GM18517 (cell line): Measurements from ENCODE around the gene PAIP1.
"Not testable (repeated sequence)": the region's sequence is repeated elsewhere in the genome, so short reads cannot be mapped to it uniquely, and the experiment has no call there.

Experiments used
- ATAC-seq: cut with Tn5 transposase; IDR thresholded peaks from one replicate; pipeline ENCODE4 v1.9.1; 2021; ENCODE audit warnings: mild to moderate bottlenecking, moderate library complexity; ENCODE audit not compliant: unreplicated experiment

The PAIP1 gene

GRCh38 chr5:43523662-43524072 lies 33.2 kb downstream of the PAIP1 start:
- no peak for ATAC-seq

GRCh38 chr5:43520615-43521014 lies 36.3 kb downstream of the PAIP1 start:
- ATAC-seq: no peak

- ATAC-seq: no peak
These were observed 41.2 kb downstream of the PAIP1 start for GRCh38 chr5:43515678-43516048.

- peak; percentile 96 for ATAC-seq
These were observed 41.8 kb downstream of the PAIP1 start, which contains the start of gene C5orf34 for GRCh38 chr5:43514816-43515677. Gene C5orf34 (minus strand): TSS chr5:43515148. CDS start chr5:43509339, 5,809 bp downstream.

- peak; percentile 32 for ATAC-seq
These were observed 42.4 kb downstream of the PAIP1 start for GRCh38 chr5:43514471-43514815.

DNA sequence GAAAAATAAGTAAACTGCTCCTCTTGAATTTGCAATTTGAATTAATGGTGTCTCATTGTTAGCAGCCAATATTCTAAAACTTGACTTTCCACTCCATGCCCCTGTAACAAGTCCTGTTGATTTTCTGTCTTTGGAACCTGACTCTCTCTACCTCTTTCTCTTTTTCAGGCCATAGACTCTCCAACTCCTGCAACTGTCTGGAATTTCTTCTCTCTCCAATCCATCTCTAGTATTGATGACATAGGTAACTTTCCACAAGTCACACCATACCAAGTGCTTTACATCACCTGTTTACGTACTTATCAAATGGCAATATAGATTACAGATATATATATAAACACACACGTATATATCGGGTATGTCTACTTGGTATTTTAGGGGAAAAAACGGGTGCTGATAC lies 42.9 kb downstream of the PAIP1 start:
- no peak for ATAC-seq

DNA sequence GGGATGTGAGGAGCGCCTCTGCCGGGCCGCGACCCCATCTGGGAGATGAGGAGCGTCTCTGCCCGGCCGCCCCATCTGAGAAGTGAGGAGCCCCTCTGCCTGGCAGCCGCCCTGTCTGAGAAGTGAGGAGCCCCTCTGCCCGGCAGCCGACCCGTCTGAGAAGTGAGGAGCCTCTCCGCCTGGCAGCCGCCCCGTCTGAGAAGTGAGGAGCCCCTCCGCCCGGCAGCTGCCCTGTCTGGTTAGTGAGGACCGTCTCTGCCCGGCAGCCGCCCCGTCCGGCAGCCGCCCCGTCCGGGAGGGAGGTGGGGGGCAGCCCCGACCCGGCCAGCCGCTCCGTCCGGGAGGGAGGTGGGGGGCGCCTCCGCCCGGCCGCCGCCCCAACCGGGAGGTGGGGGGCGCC lies 45.8 kb downstream of the PAIP1 start:
- ATAC-seq: not testable (repeated sequence)

DNA sequence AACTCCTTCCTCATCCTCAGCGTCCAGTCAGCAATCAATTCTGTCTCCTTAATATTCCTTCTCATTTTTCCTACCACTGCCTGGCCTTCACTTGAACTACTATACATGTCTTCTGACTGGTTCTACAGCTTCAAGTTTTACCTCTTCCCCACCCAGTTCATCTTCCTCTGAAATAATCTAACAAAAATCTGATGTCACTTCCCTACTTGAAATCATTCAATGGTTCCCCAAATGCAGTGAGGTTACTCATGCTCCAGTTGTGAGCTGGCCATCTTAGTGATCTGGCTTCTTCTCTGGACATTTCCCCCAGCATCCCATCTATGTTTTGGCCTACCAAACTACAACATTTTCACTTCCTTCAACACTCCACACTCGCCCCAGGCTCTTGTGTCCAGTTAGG lies 58.3 kb downstream of the PAIP1 start:
- ATAC-seq: no peak

GRCh38 chr5:43497311-43498104 lies 59.4 kb downstream of the PAIP1 start:
- ATAC-seq: no peak

- no peak for ATAC-seq
These were observed 65.6 kb downstream of the PAIP1 start for GRCh38 chr5:43491326-43491725.

- ATAC-seq: no peak
These were observed 70.5 kb downstream of the PAIP1 start for GRCh38 chr5:43486353-43486752.

GRCh38 chr5:43485406-43485805 lies 71.5 kb downstream of the PAIP1 start:
- ATAC-seq: no peak

DNA sequence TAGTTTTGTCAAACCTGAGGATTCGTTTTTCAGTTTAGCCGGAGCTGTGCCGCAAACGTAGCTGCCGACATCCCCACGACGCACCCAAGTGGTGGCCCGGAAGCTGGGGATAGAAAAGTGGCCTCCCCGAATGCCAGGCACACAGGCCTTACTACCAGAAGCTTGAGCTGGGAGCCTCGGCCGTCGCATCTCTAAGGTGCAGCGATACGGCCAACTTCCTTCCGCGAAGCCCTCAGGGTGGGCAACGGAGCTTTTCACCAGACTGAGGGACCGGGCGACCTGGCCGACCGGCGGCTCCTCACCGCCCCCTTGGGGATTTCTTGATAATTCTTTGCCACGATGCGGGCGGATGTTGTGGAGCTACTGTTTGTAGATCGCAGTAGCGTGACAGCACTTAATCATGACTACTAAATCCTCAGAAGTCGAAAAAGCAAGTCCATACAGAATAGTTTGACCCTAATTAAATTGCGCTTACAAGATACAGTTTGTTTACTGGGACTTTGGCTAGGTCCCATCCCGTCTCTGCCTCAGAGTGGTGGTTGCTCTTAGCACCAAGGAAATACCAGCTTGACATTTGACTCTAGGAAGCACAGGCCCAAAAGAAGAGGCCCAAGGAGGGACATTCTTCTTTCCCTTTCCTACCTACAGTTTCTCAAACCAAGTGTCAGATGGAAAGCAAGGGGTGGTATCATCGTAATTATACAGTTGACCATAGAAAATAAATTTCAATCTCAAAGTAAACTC lies 72.6 kb downstream of the PAIP1 start:
- ATAC-seq: peak; percentile 76

GRCh38 chr5:43483298-43484105 lies 73.4 kb downstream of the PAIP1 start, which contains the start of gene TMEM267:
Gene TMEM267 (minus strand): TSS chr5:43483865. CDS start chr5:43453969, 29,896 bp downstream.
- ATAC-seq: peak; percentile 65

DNA sequence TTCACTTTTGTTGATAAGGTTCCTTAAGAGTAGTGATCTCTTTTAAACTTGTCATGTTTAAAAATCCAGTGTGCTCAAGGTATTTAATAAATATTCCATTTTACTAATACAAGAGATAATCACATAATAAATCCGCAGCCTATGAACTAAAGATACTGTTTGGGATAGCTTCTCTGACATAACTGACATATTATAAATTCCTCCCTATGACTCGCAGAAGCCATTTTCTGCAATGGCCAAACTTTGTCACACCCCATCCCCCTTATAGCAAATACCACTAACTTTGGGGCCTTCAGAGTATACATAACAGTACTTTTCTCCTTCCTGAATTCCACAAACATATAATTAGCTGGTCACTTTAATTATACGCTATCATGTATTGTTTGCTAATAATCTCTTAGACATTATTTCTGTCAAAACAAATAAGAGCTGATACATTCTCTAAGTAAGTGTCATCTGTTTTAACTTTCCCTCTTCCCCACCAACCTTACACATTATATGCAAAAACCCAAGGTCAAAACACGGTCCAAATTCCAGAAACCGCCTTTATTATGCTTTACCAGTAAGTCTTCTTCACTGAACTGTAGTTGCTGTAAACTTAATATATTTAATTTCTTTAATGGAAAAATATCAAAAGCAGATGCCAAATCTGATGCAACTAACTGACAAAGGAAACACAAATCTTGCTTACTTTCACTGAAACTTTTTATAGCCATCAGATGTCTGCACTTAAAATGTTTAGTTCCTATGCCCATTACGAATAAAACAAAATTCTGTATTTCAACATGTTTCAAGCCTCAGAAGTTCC lies 74.2 kb downstream of the PAIP1 start:
- no peak for ATAC-seq
